Endothelial cell of umbilical vein (primary cell): ENCODE results near the gene ZNRF3. TPM values are rescaled to one million over a fixed set of nuclear protein-coding genes. Genes with fewer than 3 reads are reported as not detected.

ENCODE experiments used
- BruUV-seq: library from RNA; stranded (reverse); fragments of 400-500 nt; replicated peaks from 2 replicates; lab custom pipeline; 2021; lab: Mats Ljungman, UMichigan
- CTCF ChIA-PET: fragments of 300-600, 350-600 bp; sonication (Branson Sonifier 250); formaldehyde crosslinking; loops from one replicate; lab custom pipeline; 2021; ENCODE audit warnings: antibody characterized with exemption, inconsistent platforms; lab: Charles Lee
- POLR2A ChIA-PET: fragments of 300-600, 350-600 bp; sonication (Branson Sonifier 250); formaldehyde crosslinking; loops from one replicate; lab custom pipeline; 2021; ENCODE audit warnings: antibody characterized with exemption, inconsistent platforms; lab: Charles Lee
- DNase-seq: peaks from one replicate; pipeline ENCODE4 v3.0.0-alpha.2; 2011; ENCODE audit warnings: low read depth, low spot score
- FAIRE-seq: peaks from 2 replicates; lab custom pipeline; 2011; peaks lifted over from hg19 to GRCh38; lab: Jason Lieb, UNC
- H2AFZ ChIP-seq: 2 replicates; pipeline ENCODE4 v1.6.0; 2012; ENCODE audit warnings: low read depth, low read length, control low read depth, inconsistent platforms
- H3K27ac ChIP-seq: 2 replicates; pipeline ENCODE4 v1.5.1; 2011; ENCODE audit warnings: low read depth, mild to moderate bottlenecking, control low read depth, low read length, moderate library complexity; ENCODE audit not compliant: insufficient read depth
- H3K27me3 ChIP-seq, 2 experiments: 2 replicates each; pipeline versions ENCODE4 v1.6.0 to v1.6.1; 2011; ENCODE audit warnings: low read length in 2 of 2, mixed read lengths in 1 of 2; ENCODE audit not compliant: control insufficient read depth in 2 of 2, insufficient read depth in 2 of 2
- H3K36me3 ChIP-seq, 2 experiments: 2 replicates in 1 of 2; 3 replicates in 1 of 2; pipeline ENCODE4 v1.5.1; 2011; ENCODE audit warnings: low read length in 2 of 2, mild to moderate bottlenecking in 1 of 2, moderate library complexity in 1 of 2; ENCODE audit not compliant: control insufficient read depth in 2 of 2, insufficient read depth in 2 of 2; ENCODE audit errors: extremely low read depth in 1 of 2
- H3K4me1 ChIP-seq: 3 replicates; pipeline ENCODE4 v1.5.1; 2011; ENCODE audit warnings: mild to moderate bottlenecking, low read length; ENCODE audit not compliant: control insufficient read depth, insufficient read depth; ENCODE audit errors: extremely low read depth
- H3K4me2 ChIP-seq: 2 replicates; pipeline ENCODE4 v1.6.1; 2011; ENCODE audit warnings: low read length, control low read depth, mixed read lengths; ENCODE audit not compliant: insufficient read depth
- H3K4me3 ChIP-seq, 3 experiments: fragments of 200-600 bp in 1 of 3; sonication (generic), shearing (Covaris generic) in 1 of 3; replicated peaks in 1 of 3; 2 replicates each; pipeline ENCODE4 v1.5.1; 2011 to 2016; ENCODE audit warnings: control low read depth in 3 of 3, low read length in 3 of 3, mild to moderate bottlenecking in 2 of 3, inconsistent platforms in 1 of 3, low read depth in 1 of 3, moderate library complexity in 1 of 3; ENCODE audit not compliant: insufficient read depth in 1 of 3
- H3K79me2 ChIP-seq: 2 replicates; pipeline ENCODE4 v1.6.0; 2012; ENCODE audit warnings: low read length, inconsistent platforms; ENCODE audit not compliant: control insufficient read depth, insufficient read depth
- H3K9ac ChIP-seq: replicated peaks from 2 replicates; pipeline ENCODE3; 2011; ENCODE audit warnings: low read length, control low read depth; ENCODE audit not compliant: insufficient read depth; ENCODE audit errors: extremely low read depth
- H3K9me1 ChIP-seq: replicated peaks from 3 replicates; pipeline ENCODE4 v1.6.0; 2011; ENCODE audit warnings: mild to moderate bottlenecking, low read length; ENCODE audit not compliant: control insufficient read depth, insufficient read depth; ENCODE audit errors: extremely low read depth
- H3K9me3 ChIP-seq: replicated peaks from 2 replicates; pipeline ENCODE4 v1.5.1; 2012; ENCODE audit warnings: low read length, inconsistent platforms; ENCODE audit not compliant: control insufficient read depth, insufficient read depth
- H4K20me1 ChIP-seq: replicated peaks from 2 replicates; pipeline ENCODE3; 2011; ENCODE audit warnings: mild to moderate bottlenecking, low read length; ENCODE audit not compliant: control insufficient read depth, insufficient read depth; ENCODE audit errors: extremely low read depth
- CTCF ChIP-seq, 2 donors: IDR thresholded peaks; 1 replicate in 1 of 2; 2 replicates in 1 of 2; pipeline ENCODE4 v1.5.1; 2011; ENCODE audit warnings: low read length in 2 of 2, mild to moderate bottlenecking in 2 of 2, moderate library complexity in 2 of 2, control low read depth in 1 of 2, inconsistent platforms in 1 of 2, low read depth in 1 of 2; ENCODE audit not compliant: insufficient read depth in 1 of 2; ENCODE audit errors: extremely low read depth in 1 of 2
- EZH2 ChIP-seq: IDR thresholded peaks from 2 replicates; pipeline ENCODE4 v1.6.1; 2012; ENCODE audit warnings: borderline replicate concordance, low read depth, mild to moderate bottlenecking, moderate library complexity, low read length, inconsistent platforms; ENCODE audit not compliant: severe bottlenecking
- FOS ChIP-seq: IDR thresholded peaks from 2 replicates; pipeline ENCODE4 v1.6.1; 2011; ENCODE audit warnings: mild to moderate bottlenecking, low read length, moderate library complexity, borderline replicate concordance; ENCODE audit not compliant: insufficient read depth
- GATA2 ChIP-seq: IDR thresholded peaks from 2 replicates; pipeline ENCODE4 v1.7.0; 2011; ENCODE audit warnings: low read depth, mild to moderate bottlenecking, moderate library complexity, mixed read lengths, low read length; ENCODE audit not compliant: insufficient read length, insufficient read depth
- JUN ChIP-seq: IDR thresholded peaks from 2 replicates; pipeline ENCODE4 v1.6.1; 2011; ENCODE audit warnings: borderline replicate concordance, low read depth; ENCODE audit not compliant: insufficient read length, insufficient read depth
- MAX ChIP-seq: IDR thresholded peaks from 2 replicates; pipeline ENCODE4 v1.6.1; 2011; ENCODE audit not compliant: insufficient read depth, insufficient read length
- MYC ChIP-seq: IDR thresholded peaks from one replicate; pipeline ENCODE4 v1.6.1; 2011; ENCODE audit warnings: mild to moderate bottlenecking, low read depth, low read length
- POLR2A ChIP-seq: IDR thresholded peaks from 2 replicates; pipeline ENCODE4 v1.6.1; 2012; ENCODE audit warnings: low read depth, mild to moderate bottlenecking, control low read depth, low read length
- POLR2AphosphoS5 ChIP-seq: IDR thresholded peaks from 2 replicates; pipeline ENCODE4 v1.6.1; 2012; ENCODE audit warnings: low read depth, mild to moderate bottlenecking, control low read depth, low read length, moderate library complexity; ENCODE audit not compliant: insufficient read depth
- dilution Hi-C: fragments of 300-500 bp; cut with MboI; formaldehyde crosslinking; loops from one replicate; pipeline ENCODE4 v1.15.0; 2019; ENCODE audit warnings: low sequenced_read_pairs; ENCODE audit not compliant: extremely low pct_ligation_motif_present
- intact Hi-C: fragments of 100-400 bp; cut with micrococcal nuclease; formaldehyde crosslinking; loops from one replicate; pipeline ENCODE4 v1.10.0; 2022
- polyA plus RNA-seq, 4 experiments: library from polyadenylated mRNA; depleted of rRNA in 3 of 4; stranded (reverse) in 3 of 4; unstranded in 1 of 4; fragments of >200 nt; gene quantifications; 2 replicates each; pipeline versions ENCODE4 v1.2.1 to v1.2.3, GENCODE V29; 2011 to 2012; ENCODE audit warnings: missing spikeins in 1 of 4
- total RNA-seq: library from RNA; stranded (reverse); gene quantifications from 2 replicates; pipeline ENCODE4 v1.2.3, GENCODE V29; 2021

ZNRF3 gene
- total and polyA plus RNA-seq, 2 donors (not counting 3 experiments of a cell fraction or from before 2014, with no cell fraction given): 2.7 to 5.2 TPM

- BruUV-seq: no TSS peak
- POLR2A ChIA-PET: no interaction called here
Measured at GRCh38 chr22:28892175-28892731, 8.9 kb downstream of the ZNRF3 start.

More at GRCh38 chr22:28892175-28892731, 8.9 kb downstream of the ZNRF3 start:
- Histone ChIP-seq H3K9ac (no peak overlapping the region), H3K9me3 (no peaks in the 10 kb centered on the region), H4K20me1 (no peaks in the 10 kb centered on the region), H3K36me3 (no peaks in the 10 kb centered on the region), H3K9me1 (no peaks in the 10 kb centered on the region), H3K4me2 (no peak overlapping the region), H3K79me2 (peaks cover 3% of the 10 kb centered on the region), H3K4me3 (no peak overlapping the region), H3K4me1 (no peaks in the 10 kb centered on the region), H2AFZ (no peak overlapping the region), H3K27me3 (no peaks in the 10 kb centered on the region), H3K27ac (no peak overlapping the region)
- intact Hi-C loops (no loop called here), dilution Hi-C loops (no loop called here)
- CTCF ChIA-PET: interaction anchor here (1.3 kb wide), 1 partner anchor 148 kb away, joined by 3 read pairs; no protein-coding TSS in a partner anchor
- DNase-seq (no peak), FAIRE-seq (no peak)
- TF ChIP-seq MYC (no peak), POLR2AphosphoS5 (no peak), JUN (no peak), GATA2 (no peak), FOS (no peak), MAX (no peak), CTCF (IDR thresholded peaks at IDR 0.05; ENCODE audit: extremely low read depth in 1 of 2, insufficient read depth in 1 of 2, low read depth in 1 of 2, low read length in 2 of 2) (no peak), EZH2 (no peak), POLR2A (no peak)
